ENCODE data around the gene NEDD8.
A peak's percentile ranks its signal among the peaks of the same experiment; 100 is the strongest.

Gene NEDD8

GRCh38 chr14:24232121-24232644 is at the start of gene NEDD8:
TSS of gene NEDD8 (minus strand) at chr14:24232367. CDS start at chr14:24232267, 100 bp downstream.
- DNase-seq (ENCODE audit: low spot score): peak; percentile 88

DNA sequence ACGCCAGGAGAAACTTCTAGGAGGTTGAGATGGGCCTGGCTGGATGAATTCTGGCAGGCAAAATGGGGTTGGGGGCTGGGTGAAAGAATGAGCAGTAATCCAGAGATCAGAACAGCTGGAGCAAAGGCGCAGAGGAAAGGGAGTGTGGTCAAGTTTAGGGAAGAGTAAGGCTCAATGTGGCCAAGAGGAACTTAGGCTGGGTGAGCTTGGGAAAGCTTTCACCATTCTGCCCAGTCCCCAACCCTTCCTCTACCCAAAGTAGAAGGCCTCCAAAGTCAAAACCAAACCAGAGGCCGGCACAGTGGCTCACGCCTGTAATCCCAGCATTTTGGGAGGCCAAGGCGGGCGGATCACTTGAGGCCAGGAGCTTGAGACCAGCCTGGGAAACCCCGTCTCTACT is 49.5 kb upstream of the NEDD8 start:
- DNase-seq (ENCODE audit: low spot score): no peak

GRCh38 chr14:24280797-24281460 is 48.8 kb upstream of the NEDD8 start:
- no peak for DNase-seq (ENCODE audit: low spot score)

GRCh38 chr14:24279301-24280186 is 47.4 kb upstream of the NEDD8 start:
- peak; percentile 64 for DNase-seq (ENCODE audit: low spot score)

GRCh38 chr14:24278424-24278823 is 46.3 kb upstream of the NEDD8 start:
- DNase-seq (ENCODE audit: low spot score): no peak

DNA sequence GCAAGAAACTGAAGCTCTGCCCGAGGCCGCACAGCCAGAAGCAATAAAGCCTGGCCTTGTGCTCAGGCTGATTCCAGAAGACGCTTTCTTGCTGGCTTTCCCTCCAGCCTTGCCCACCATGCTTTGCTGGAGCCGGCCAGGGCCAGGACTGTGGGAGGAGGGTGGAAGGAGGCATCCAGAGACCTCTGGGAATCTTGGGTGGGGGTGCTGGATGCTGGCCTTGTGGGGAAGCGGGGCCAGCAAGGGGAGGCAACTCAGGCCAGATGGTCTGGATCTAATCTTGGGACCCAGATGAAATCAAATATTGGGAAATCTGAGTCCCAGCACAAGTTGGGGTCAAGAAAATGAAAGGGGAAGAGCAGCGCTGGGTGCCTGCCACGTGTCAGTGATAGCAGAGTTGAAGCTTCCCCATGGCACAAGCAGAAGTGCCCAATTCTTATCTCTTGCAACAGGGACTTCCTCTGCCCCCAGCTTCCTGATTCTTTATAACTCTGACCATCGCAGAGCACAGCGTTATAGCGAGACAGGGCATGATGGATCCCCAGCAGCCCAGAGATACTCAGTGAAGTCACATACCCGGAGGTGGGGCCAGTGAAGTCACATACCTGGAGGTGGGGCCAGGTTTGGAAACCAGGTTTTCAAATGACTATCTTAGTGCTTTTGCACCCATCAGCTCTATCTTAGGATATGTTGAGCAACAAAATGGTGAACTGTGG is 45.6 kb upstream of the NEDD8 start:
- peak; percentile 37 for DNase-seq (ENCODE audit: low spot score)

GRCh38 chr14:24277071-24277470 is 44.9 kb upstream of the NEDD8 start:
- DNase-seq (ENCODE audit: low spot score): no peak

DNA sequence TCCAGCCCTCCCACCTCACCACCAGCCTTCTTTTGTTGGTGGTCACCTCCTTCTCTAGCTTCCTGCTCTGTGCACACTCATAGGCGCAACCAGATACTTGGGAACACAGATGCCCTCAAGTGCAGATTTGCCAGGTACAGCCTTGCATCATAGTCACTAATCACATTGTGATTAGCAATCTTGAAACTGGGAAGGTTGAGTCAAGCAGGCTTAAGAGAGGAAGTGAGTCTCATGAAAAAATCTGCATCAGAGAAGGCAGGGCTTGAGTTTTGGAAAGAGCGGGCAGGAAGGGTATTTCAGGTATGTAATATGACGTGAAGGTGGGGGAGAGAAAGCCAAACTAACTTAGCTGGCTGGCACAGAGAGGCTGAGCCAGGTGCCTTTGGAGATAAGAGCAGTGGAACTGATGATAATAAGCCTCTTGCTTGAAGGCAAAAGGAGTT is 42.0 kb upstream of the NEDD8 start:
- peak; percentile 74 for DNase-seq (ENCODE audit: low spot score)

DNA sequence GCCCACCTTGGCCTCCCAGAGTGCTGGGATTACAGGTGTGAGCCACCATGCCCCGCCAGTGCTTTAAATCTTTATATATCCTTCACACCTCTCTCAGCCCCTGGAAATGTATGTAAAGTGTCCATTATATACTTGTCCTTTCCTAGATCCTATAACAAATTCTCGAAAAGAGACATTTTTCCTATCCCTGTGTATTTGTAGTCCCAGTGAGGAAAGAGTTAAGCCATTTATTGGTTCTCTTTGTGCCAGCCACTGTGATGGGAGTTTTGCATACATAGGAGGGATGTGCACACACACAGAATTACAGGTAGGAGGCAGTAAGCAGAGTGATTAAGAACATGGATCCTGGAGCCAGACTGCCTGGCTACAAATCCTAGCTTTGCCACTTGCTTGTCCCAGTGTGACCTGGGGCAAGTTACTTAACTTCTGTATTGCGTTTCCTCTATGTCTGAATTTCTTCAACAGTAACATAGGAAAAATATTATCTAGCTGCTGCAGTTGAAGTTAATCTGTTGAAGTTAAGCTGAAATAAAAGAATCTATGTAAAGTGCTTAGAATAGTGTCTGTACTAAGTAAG is 41.3 kb upstream of the NEDD8 start:
- DNase-seq (ENCODE audit: low spot score): peak; percentile 39

GRCh38 chr14:24272467-24272866 is 40.3 kb upstream of the NEDD8 start:
- DNase-seq (ENCODE audit: low spot score): no peak

DNA sequence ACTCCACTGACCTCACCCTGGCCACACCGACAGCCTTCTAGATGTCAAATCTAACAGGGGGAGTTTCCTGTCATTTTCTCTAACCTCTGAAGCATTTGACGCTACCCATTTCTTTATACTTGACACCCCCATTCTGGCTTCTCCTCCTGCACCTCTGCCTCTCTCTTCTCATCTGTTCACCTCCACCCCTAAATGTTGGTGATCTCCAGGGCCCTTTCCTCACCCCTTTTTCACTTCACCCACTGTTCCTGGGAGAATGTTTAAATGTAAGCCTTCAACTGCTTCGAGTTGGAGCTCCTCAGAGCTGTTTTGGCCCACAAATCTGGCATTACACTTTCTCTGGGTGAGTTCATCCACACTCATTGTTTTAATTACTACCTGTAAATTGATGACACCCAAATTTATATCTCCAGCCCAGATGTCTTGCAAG is 39.7 kb upstream of the NEDD8 start:
- no peak for DNase-seq (ENCODE audit: low spot score)

GRCh38 chr14:24271134-24271833 is 39.1 kb upstream of the NEDD8 start, which contains the start of gene RABGGTA:
TSS of gene RABGGTA (minus strand) at chr14:24271597. CDS start at chr14:24271115, 482 bp downstream.
- DNase-seq (ENCODE audit: low spot score): peak; percentile 96

GRCh38 chr14:24270537-24271133 is 38.5 kb upstream of the NEDD8 start:
- DNase-seq (ENCODE audit: low spot score): no peak

GRCh38 chr14:24269910-24270536 is 37.9 kb upstream of the NEDD8 start:
- DNase-seq (ENCODE audit: low spot score): no peak

DNA sequence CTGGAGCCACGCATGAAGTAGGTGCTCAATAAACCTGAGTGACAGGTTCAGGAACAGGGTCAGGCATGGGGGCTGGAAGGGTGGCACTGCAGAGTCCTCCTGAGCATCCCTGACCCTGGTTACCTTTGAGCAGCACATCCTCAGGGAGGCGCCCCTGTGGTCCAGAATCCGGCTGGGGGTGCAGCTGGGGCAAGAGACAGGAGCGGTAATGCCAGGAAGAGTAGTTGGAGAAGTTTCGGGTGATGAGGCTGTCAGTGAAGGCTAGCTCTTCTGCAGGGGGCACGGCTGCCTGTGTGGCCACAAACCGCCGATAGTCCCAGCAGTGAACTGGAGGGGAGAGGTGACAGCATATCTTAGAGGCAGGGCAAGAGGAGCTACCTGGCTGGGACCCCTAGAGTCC is 37.2 kb upstream of the NEDD8 start:
- DNase-seq (ENCODE audit: low spot score): no peak

DNA sequence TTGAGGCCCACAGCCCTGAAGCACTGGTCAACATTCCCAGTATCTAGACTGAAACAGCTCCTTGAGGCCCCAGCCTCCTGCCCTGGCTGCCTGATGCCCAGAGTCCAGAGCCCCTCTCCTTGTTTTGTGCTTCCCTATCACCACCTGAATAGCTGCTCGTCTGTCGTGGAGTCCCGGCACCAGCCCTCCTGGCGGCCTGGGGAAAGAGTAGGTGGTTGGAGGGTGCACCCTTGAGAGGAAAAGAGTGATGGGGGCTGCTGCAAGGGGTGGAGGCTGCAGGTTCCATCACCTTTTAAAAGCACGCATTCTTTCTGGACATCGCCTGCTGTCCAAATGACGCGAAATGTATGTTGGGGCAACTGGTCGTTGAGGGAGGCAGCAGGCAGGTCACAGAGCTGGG is 36.1 kb upstream of the NEDD8 start:
- no peak for DNase-seq (ENCODE audit: low spot score)

DNA sequence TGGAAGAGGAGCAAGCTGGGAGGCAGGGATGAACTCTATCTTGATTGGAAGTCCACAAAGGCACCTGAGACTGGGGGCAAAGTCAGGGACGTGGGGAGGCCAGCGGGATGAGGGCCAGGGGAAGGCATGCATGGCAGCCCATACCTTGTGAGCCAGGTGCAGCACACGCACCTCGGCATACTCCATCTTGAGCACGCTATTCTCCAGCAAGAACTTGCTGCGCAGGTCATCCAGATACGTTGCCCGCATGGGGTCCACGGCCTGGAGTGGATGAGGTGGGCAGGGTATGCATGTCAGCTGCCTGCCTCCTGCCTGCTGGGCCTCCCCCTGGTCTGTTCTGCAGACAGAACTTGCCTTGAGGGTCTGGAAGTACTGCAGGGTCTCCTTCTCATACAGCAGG is 35.3 kb upstream of the NEDD8 start:
- no peak for DNase-seq (ENCODE audit: low spot score)

DNA sequence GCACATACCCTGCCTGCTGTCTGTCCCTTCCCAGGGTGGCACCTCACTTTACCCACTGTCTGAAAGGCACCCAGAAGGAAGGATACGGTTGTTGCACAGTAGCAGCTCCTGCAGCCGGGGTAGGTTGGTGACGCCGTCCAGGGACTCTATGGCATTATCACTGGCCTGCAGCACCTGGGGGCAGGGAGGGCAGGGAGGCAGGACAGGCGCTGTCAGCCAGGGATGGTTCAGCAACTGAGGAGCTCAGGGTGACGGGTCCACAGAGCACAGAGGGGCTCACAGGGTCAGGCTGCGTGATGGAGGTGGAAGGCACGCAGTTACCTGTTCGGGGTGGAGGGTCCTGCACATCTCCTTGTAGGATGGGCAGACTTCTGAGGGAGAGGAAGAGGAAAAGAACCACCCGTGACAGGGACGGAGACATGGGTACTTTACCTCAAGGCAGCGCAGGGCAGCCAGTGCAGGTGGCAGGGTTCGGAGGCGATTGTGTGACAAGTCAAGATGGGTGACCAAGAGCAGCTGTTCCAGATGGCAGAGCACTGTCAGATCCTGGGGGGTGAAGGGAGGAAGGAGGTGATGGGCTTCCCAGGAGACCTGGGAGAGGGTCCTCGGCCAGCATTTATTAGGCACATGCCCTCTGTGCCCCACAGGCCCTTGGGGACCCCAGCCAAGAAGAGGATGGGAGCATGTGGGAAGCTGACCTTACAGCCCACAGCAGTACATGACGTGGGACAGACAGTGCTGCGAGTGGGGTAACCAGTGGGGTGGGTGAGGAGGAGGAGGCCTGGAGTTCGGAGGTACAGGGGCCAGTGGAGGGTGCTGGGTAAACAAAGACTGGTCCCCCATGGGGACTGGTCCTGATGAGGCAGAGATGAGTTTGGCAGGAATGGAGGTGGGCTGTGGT is 34.4 kb upstream of the NEDD8 start:
- DNase-seq (ENCODE audit: low spot score): no peak

DNA sequence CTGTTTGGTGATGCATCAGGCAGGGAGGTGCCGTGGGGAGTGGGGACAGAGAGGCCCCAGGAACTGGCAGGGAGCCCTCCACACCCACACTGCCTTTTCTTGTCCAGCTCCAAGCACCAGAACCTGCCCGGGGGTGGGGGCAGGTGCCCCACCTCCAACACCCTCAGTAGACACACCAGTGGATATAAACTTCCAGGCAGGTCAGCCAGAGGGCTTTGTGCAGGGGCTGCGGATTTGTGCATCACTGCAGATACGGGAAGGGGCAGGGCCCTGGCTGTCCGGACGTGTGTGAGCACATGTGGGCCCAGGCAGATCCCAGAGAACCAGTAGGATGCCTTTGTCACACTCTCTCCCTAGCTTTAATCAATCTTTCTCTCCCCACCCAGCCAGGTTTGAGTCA is 32.1 kb upstream of the NEDD8 start:
- no peak for DNase-seq (ENCODE audit: low spot score)
